ENCODE measurements around the gene CCDC50. TPM values are rescaled to one million over a fixed set of nuclear protein-coding genes. Genes with fewer than 3 reads are reported as not detected.

CCDC50 gene
- total RNA-seq, 4 donors from 2014 or later: 27.8 to 58.7 (median 34.5) TPM

DNA sequence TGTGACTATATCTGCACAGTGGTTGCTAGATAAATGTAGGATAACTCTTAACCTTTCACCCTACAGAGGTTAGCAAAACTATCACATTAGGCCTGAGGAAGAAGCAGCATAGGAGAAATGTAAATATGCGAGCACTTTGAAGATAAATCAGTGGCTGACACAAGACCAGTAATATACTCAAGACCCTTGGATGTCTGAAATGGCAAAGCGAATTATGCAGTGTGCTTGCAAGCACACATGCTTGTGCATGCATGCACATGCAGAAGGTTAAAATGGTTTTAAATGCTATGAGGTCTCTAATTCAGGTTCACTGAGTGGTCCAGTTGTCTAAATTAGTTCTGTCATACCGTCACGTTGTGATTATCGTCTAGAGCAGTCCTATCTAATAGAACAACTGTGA is 14.7 kb downstream of the CCDC50 start:
- no peak for TF ChIP-seq POLR2A (IDR thresholded peaks at IDR 0.05)
- TF ChIP-seq, protein P1, sequence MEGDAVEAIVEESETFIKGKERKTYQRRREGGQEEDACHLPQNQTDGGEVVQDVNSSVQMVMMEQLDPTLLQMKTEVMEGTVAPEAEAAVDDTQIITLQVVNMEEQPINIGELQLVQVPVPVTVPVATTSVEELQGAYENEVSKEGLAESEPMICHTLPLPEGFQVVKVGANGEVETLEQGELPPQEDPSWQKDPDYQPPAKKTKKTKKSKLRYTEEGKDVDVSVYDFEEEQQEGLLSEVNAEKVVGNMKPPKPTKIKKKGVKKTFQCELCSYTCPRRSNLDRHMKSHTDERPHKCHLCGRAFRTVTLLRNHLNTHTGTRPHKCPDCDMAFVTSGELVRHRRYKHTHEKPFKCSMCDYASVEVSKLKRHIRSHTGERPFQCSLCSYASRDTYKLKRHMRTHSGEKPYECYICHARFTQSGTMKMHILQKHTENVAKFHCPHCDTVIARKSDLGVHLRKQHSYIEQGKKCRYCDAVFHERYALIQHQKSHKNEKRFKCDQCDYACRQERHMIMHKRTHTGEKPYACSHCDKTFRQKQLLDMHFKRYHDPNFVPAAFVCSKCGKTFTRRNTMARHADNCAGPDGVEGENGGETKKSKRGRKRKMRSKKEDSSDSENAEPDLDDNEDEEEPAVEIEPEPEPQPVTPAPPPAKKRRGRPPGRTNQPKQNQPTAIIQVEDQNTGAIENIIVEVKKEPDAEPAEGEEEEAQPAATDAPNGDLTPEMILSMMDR (IDR thresholded peaks at IDR 0.05): no peak
- intact Hi-C loops (cut with DNase I; ENCODE audit: low total_unique reads): no loop called here
- no peak overlapping the region for H3K4me3 ChIP-seq (ENCODE audit: low read depth, poor library complexity, severe bottlenecking)
- no peak for DNase-seq (ENCODE audit: low spot score in 2 of 2)
- WGBS, 2 donors: 87 to 89% methylated on average over 5 of the region's 5 CpGs

DNA sequence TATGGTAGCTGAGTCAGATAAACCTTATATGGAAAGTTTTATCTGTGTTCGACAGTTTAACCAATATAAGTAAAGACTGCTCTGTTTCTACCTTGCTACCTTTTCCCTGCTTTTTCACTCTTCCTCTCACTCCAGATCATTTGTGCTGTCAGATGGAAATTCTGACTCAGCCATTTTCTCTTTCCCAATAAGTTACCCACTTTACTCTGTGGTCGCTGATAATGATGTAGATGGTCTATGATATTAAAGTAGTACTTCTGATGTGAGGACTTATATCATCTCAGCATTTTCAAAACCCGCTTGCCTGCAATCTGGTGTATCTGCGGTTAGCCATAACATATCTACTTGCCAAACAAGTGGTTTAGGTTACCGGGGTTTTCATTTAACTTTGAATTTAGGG is 16.1 kb downstream of the CCDC50 start:
- no peak for DNase-seq (ENCODE audit: low spot score in 2 of 2)
- TF ChIP-seq, protein P1 (IDR thresholded peaks at IDR 0.05): no peak
- TF ChIP-seq POLR2A (IDR thresholded peaks at IDR 0.05): no peak
- intact Hi-C loops (cut with DNase I; ENCODE audit: low total_unique reads): no loop called here
- WGBS, 2 donors: 87 to 89% methylated on average over 5 of the region's 5 CpGs
- no peak overlapping the region for H3K4me3 ChIP-seq (ENCODE audit: low read depth, poor library complexity, severe bottlenecking)

DNA sequence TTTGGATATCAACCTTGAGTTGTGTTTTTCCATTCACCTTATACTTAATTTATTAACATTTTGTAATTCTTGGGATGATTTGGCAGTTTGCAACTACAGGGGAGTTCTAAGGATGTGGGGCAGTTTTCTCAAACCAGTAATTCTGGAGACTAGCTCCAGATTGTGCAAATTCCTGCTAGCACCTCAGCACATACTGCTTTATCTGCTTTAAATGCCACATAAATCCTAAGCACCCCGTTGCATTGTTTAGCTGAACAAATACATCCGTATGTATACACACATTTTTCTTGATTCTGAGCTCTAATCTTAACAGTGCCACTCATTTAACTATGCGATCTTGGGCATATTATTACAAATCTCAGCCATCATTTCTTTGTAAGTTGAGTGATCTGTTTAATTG is 18.0 kb downstream of the CCDC50 start:
- intact Hi-C loops (cut with DNase I; ENCODE audit: low total_unique reads): no loop called here
- WGBS, 2 donors: 77 to 95% methylated on average over 3 of the region's 3 CpGs
- no peak overlapping the region for H3K4me3 ChIP-seq (ENCODE audit: low read depth, poor library complexity, severe bottlenecking)
- TF ChIP-seq, protein P1 (IDR thresholded peaks at IDR 0.05): no peak
- TF ChIP-seq POLR2A (IDR thresholded peaks at IDR 0.05): no peak
- no peak for DNase-seq (ENCODE audit: low spot score in 2 of 2)

DNA sequence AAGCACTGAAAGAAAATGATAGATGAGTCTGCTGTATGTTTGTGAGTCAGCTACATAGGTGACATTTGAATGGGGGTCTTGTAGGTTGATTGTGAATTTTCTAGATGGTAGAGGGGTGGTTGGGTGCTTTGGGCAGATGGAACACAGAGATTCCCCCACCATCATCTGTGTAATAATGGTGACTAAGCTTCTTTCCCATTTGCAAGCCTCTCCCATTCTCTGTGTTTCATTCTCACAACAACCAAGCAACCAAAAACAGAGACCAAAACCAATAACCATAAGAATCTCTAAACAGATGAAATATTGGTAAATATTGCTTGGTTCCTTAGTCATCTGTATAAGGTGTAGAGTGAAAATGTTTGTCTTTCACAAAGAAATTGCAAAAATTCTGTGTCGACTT is 18.9 kb downstream of the CCDC50 start:
- no peak overlapping the region for H3K4me3 ChIP-seq (ENCODE audit: low read depth, poor library complexity, severe bottlenecking)
- intact Hi-C loops (cut with DNase I; ENCODE audit: low total_unique reads): no loop called here
- TF ChIP-seq POLR2A (IDR thresholded peaks at IDR 0.05): no peak
- TF ChIP-seq, protein P1 (IDR thresholded peaks at IDR 0.05): no peak
- DNase-seq (ENCODE audit: low spot score in 2 of 2): no peak
- 88 to 100% methylated on average over 1 of the region's 1 CpG for WGBS, 2 donors

DNA sequence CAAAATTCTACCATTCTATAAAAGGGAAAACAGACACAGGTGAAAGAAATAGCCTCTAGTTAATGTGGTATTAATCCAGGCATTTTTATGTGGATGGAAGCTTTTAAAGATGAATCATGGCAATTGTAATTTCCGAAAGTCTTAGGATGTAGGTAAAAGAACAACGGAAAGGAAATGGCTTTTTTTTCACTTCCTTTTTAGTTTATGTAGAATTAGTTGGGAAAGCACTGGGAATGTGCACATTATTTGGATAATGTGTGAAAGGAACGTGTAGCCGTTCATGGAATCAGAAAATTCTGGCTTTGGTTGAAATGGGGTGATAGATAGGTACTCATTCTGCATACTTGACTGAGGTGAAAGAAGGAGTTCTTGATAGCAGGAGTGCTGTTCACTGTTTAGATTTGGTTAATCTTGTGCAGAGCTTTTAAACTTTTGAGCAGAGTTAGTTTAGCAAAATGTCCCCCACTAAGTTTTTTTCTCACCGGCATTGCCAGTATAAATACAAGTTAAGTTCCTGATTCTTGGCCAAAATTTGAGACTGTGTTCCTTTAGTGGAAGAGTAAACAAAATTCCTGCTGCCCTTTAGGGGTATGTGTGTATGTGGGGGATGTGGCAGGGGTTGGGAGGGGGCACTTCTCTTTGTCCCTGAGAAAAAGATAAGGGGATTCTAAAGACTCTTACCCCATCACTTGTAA is 21.3 kb downstream of the CCDC50 start:
- TF ChIP-seq POLR2A (IDR thresholded peaks at IDR 0.05): no peak
- TF ChIP-seq, protein P1 (IDR thresholded peaks at IDR 0.05): no peak
- DNase-seq (ENCODE audit: low spot score in 2 of 2): no peak
- no peak overlapping the region for H3K4me3 ChIP-seq (ENCODE audit: low read depth, poor library complexity, severe bottlenecking)
- intact Hi-C loops (cut with DNase I; ENCODE audit: low total_unique reads): no loop called here
- WGBS, 2 donors: 70 to 80% methylated on average over 5 of the region's 5 CpGs

DNA sequence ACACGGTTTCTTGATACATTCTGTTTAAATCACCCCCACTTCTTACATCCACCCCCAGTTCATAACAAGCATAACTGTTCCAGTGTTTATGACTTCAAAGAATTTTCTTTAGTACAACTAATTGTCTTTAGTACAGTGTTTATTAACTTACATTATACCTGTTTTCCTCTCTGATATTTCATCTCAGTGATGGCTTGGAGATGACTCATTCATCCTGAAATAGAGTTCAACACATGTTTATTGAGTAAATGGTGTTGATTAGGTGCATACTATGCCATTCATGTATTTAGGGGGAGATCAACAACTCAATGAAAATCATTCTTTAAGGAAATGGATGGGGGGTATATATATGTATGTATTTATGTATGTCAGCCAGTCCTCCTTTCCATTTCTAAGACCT is 22.8 kb downstream of the CCDC50 start:
- WGBS, 2 donors: 83 to 86% methylated on average over 1 of the region's 1 CpG
- H3K4me3 ChIP-seq (ENCODE audit: low read depth, poor library complexity, severe bottlenecking): no peak overlapping the region
- no peak for DNase-seq (ENCODE audit: low spot score in 2 of 2)
- intact Hi-C loops (cut with DNase I; ENCODE audit: low total_unique reads): no loop called here
- no peak for TF ChIP-seq POLR2A (IDR thresholded peaks at IDR 0.05)
- TF ChIP-seq, protein P1 (IDR thresholded peaks at IDR 0.05): no peak

All from lower leg skin (tissue), 4 donors.